Fibroblast of pulmonary artery (primary cell): ENCODE results near the gene CCL8.

Experiments
- DNase-seq: peaks from one replicate; pipeline ENCODE4 v3.0.0-alpha.2; 2010; ENCODE audit warnings: low read depth
- H3K4me3 ChIP-seq: replicated peaks from 2 replicates; pipeline ENCODE4 v1.5.1; 2011; ENCODE audit warnings: low read depth, mild to moderate bottlenecking, control low read depth, low read length, moderate library complexity
- TF ChIP-seq, protein P1 (sequence below): IDR thresholded peaks from 2 replicates; pipeline ENCODE4 v1.5.1; 2011; ENCODE audit warnings: mild to moderate bottlenecking, control low read depth, low read length, inconsistent platforms; ENCODE audit errors: missing control alignments

Gene CCL8

DNA sequence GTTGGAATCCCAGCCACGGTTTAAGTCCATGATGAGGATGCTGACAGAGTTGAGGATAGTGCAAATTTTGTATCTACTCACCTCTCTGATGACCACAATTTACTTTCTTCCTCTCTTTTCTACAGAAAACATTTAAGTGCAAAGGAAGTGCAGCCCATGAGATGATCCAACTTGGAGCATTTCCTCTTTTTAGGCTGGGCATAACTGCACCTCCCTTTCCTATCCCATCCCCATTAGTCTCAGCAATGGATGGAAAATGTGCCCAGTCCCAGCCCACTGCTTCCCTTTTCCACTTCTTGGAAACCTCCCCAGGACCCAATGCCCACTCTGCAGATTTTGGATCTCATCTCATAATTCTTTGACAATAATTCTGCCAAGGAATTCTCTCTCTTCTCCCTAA, 16.6 kb upstream of the CCL8 start:
- TF ChIP-seq, protein P1, sequence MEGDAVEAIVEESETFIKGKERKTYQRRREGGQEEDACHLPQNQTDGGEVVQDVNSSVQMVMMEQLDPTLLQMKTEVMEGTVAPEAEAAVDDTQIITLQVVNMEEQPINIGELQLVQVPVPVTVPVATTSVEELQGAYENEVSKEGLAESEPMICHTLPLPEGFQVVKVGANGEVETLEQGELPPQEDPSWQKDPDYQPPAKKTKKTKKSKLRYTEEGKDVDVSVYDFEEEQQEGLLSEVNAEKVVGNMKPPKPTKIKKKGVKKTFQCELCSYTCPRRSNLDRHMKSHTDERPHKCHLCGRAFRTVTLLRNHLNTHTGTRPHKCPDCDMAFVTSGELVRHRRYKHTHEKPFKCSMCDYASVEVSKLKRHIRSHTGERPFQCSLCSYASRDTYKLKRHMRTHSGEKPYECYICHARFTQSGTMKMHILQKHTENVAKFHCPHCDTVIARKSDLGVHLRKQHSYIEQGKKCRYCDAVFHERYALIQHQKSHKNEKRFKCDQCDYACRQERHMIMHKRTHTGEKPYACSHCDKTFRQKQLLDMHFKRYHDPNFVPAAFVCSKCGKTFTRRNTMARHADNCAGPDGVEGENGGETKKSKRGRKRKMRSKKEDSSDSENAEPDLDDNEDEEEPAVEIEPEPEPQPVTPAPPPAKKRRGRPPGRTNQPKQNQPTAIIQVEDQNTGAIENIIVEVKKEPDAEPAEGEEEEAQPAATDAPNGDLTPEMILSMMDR: no peak
- H3K4me3 ChIP-seq: no peak overlapping the region
- no peak for DNase-seq

GRCh38 chr17:34303606-34304005, 15.6 kb upstream of the CCL8 start:
- TF ChIP-seq, protein P1: no peak
- DNase-seq: no peak
- no peak overlapping the region for H3K4me3 ChIP-seq

- no peak overlapping the region for H3K4me3 ChIP-seq
- TF ChIP-seq, protein P1: no peak
- DNase-seq: no peak
These were observed 14.2 kb upstream of the CCL8 start for GRCh38 chr17:34305061-34305460.

- no peak for DNase-seq
- TF ChIP-seq, protein P1: no peak
- no peak overlapping the region for H3K4me3 ChIP-seq
These were observed 13.6 kb upstream of the CCL8 start for GRCh38 chr17:34305606-34306005.

DNA sequence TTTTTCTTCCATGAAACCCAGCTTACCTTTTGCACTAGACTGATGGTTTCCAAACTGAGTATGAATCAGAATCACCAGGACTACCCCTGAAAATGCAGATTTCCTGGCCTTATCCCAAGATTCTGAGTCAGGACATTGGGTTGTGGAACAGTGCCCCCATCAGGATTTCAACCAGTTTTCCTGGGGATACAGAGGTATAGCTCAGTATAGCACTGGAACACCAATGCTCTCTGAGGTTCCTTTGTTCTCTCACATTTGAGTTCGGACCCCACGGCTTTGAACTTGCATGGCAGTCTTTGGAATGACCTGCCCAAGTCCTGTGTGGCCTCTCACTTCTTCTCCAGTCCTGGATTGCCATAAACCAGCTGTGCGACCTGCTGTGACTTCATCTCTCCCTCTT, 12.8 kb upstream of the CCL8 start:
- TF ChIP-seq, protein P1: peak; percentile 78
- no peak overlapping the region for H3K4me3 ChIP-seq
- DNase-seq: peak; percentile 91

DNA sequence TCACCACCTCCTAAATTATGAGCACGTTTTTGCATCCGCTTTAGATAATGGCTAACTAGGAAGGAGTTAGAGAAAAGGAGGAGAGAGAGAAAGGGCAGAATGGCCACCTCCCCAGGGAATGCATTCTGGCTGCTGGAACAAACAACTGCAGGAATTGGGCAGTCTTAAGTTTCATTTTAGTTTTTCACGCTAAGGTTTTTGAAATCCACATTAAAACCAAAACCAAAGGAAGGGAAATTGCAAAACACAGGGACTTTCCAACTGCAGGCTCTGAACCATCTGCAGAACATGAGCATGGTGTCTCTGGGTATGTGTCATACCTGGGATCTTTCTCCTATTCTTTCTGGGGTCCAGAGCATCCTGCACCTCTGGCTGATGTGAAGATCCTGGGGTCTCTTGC, 12.1 kb upstream of the CCL8 start:
- DNase-seq: peak; percentile 88
- TF ChIP-seq, protein P1: no peak

DNA sequence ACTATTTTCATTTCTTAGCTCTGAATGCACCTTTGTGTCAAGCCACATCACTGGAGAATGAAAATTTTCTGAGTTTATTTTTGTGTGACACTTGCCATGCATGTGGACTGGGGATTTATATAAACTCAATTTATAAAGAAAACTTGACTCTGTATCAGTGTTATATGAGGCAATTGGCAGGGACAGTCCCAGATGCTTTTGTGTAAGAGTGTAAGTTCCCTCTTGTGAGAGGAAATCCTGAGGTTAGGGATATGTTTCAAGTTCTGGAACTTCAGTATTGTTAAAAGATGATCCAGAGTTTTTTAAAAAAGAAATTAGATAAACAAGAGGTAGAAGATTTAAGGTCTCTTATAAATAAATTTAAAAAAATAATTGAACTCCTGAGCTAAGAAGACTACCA, 10.9 kb upstream of the CCL8 start:
- no peak overlapping the region for H3K4me3 ChIP-seq
- peak; percentile 59 for DNase-seq
- TF ChIP-seq, protein P1: no peak

More for the DNA sequence above, 12.1 kb upstream of the CCL8 start:
- H3K4me3 ChIP-seq: peak overlapping the region; percentile 22
